GM12801 (cell line): ENCODE data around the gene CD300C.

Source experiments
- TF ChIP-seq, protein P1 (sequence below): IDR thresholded peaks from one replicate; pipeline ENCODE4 v1.5.1; 2011; ENCODE audit warnings: control low read depth; ENCODE audit not compliant: insufficient read length; ENCODE audit errors: extremely low read depth

The CD300C gene

DNA sequence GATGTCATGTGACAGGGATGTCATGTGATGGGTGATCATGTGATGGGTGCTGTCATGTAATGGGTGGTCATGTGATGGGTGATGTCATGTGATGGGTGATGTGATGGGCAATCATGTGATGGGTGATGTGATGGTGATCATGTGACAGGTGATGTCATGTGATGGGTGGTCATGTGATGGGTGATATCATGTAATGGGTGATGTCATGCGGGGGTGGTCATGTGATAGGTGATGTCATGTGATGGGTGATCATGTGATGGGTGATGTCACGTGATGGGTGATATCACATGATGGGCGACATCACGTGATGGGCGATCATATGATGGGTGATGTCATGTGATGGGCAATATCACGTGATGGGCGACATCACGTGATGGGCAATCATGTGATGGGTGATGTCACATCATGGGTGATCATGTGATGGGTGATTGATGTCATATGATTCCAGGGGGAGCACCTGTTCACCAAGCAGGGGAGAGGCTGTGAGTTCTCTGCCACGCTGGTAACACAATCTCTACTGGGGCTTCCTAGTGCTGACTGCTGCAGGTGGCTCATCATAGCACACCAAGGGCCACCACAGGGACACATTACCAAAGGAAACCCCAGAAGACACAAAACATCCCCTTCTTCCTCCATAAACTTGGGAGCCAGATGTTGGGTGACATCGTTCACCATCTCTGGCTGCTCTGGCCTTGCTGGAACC lies 31.1 kb downstream of the CD300C start:
- TF ChIP-seq, protein P1, sequence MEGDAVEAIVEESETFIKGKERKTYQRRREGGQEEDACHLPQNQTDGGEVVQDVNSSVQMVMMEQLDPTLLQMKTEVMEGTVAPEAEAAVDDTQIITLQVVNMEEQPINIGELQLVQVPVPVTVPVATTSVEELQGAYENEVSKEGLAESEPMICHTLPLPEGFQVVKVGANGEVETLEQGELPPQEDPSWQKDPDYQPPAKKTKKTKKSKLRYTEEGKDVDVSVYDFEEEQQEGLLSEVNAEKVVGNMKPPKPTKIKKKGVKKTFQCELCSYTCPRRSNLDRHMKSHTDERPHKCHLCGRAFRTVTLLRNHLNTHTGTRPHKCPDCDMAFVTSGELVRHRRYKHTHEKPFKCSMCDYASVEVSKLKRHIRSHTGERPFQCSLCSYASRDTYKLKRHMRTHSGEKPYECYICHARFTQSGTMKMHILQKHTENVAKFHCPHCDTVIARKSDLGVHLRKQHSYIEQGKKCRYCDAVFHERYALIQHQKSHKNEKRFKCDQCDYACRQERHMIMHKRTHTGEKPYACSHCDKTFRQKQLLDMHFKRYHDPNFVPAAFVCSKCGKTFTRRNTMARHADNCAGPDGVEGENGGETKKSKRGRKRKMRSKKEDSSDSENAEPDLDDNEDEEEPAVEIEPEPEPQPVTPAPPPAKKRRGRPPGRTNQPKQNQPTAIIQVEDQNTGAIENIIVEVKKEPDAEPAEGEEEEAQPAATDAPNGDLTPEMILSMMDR = no peak

DNA sequence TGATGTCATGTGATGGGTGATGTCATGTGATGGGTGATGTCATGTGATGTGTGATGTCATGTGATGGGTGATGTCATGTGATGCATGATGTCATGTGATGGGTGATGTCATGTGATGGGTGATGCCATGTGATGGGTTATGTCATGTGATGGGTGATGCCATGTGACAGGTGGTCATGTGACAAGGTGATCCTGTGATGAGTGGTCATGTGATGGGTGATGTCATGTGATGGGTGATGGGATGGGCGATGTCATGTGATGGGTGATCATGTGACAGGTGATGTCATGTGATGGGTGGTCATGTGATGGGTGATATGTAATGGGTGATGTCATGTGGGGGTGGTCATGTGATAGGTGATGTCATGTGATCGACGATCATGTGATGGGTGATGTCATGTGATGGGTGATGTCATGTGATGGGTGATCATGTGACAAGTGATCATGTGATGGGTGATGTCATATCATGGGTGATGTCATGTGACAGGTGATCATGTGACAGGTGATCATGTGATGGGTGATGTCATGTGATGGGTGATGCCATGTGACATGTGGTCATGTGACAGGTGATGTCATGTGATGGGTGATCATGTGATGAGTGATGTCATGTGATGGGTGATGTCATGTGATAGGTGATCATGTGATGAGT lies 31.8 kb downstream of the CD300C start:
- TF ChIP-seq, protein P1 = no peak

DNA sequence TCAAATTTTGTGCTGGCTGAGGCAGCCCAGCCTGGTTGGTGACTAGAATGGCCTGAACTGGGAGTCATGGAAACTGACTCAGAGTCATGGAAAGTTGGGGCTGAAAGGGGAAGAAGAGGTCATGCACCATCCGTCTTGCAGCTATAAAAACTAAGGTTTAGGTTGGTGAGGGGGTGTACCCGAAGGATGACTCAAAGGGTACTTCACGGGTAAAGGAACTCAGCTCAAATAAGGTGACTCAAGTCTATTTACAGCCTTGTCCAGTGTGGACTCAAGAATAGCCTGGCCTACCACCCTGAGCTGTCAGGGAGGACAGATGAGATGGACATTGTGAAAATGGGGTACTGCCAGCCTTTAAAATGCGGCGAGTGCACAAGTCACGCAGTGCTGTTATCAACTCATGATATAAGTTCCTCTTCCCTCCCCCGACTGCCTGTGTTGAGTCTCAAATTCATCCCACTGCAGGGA lies 33.3 kb downstream of the CD300C start:
- TF ChIP-seq, protein P1 = no peak

DNA sequence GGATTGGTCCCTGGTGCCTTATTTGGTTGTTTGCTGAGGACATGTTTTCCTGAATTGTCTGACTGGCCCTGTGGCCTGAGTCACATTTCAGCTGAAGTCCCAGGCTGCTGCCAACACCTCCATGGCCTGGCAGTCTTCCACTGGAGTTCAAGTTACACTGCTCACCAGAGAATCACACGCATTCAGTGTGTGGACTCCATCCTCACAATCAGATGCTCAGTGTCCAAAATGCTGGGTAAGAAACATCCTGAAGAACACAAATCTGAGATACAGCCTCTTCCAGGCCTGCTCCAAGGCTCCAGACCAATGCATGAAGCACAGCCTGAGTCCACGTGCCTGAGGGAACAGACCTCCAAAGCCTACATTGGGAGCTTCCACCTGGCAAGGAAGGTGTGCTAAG lies 33.9 kb downstream of the CD300C start:
- TF ChIP-seq, protein P1 = no peak

DNA sequence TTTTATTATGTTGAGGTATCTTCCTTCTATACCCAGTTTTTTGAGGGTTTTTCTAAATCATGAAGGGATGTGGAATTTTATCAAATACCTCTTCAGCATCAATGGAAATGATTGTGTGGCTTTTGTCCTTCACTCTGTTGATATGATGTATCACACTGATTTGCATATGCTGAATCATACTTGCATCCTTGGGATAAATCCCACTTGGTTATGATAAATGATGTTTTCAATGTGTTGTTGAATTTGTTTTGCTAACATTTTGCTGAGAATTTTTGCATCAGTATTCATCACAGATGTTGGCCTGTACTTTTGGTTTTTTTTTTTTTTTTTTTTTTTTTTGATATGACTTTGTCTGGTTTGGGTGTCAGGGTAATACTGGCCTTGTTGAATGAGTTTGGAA lies 37.8 kb downstream of the CD300C start:
- TF ChIP-seq, protein P1 = no peak

DNA sequence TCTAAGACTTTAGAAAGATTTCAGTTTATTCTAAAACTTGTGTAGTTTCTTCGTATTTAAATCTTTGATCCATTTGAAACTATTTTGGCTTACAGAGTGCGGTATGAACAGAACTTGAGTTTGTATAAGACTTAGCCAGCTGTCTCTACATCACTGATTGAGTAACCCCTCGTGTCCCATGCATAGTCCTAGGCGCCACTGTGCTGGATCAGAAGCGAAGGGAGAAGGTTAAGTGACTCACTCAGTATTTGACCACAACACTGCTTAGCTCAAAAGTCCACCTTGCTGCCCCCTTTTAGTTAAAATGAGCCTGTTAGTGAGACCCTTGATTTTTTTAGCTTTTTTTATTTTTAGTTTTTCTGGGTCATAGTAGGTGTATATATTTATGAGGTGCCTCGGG lies 43.1 kb downstream of the CD300C start:
- TF ChIP-seq, protein P1 = no peak

DNA sequence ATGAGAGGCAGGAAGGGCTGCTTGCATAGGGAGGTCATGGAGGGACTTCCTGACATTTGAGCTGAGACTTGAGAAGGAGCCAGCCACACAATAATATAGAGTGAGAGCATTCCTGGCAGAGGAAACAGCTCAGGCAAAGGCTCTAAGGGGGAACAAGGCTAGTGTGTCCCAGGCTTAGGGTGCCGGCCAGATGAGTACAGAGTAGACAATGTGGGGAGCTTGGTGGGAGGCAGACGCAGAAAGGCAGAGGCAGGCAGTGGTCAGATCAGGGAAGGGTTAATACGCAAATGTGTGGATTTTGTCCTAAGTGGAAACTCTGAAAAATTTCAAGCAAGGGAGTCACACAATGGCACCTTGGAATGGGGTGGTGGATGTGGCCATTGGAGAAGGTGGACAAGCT lies 45.9 kb downstream of the CD300C start:
- TF ChIP-seq, protein P1 = no peak
